Liver (tissue), 9 donors: Measurements from ENCODE around the gene DNAH1. TPM values are rescaled to one million over a fixed set of nuclear protein-coding genes. Genes with fewer than 3 reads are reported as not detected.

Experiments used
- DNase-seq: peaks from one replicate; pipeline ENCODE4 v3.0.0-alpha.2; 2017; ENCODE audit warnings: low spot score
- H3K27ac ChIP-seq, 2 donors: one replicate each; pipeline ENCODE4 v1.7.0; 2013; ENCODE audit warnings: inconsistent platforms in 2 of 2, low read length in 2 of 2, control low read depth in 1 of 2, low read depth in 1 of 2, mild to moderate bottlenecking in 1 of 2
- H3K27me3 ChIP-seq, 4 donors: one replicate each; pipeline versions ENCODE4 v1.6.1 to v1.7.0; 2013; ENCODE audit warnings: low read length in 3 of 4, inconsistent platforms in 1 of 4, mild to moderate bottlenecking in 1 of 4, moderate library complexity in 1 of 4; ENCODE audit not compliant: control insufficient read depth in 4 of 4, insufficient read depth in 4 of 4
- H3K36me3 ChIP-seq, 4 donors: one replicate each; pipeline versions ENCODE4 v1.6.1 to v1.7.0; 2013; ENCODE audit warnings: low read length in 3 of 4, mild to moderate bottlenecking in 3 of 4, low read depth in 1 of 4, moderate library complexity in 1 of 4; ENCODE audit not compliant: control insufficient read depth in 4 of 4, insufficient read depth in 3 of 4
- H3K4me1 ChIP-seq, 4 donors: one replicate each; pipeline versions ENCODE4 v1.6.1 to v1.7.0; 2013; ENCODE audit warnings: low read length in 3 of 4, mild to moderate bottlenecking in 3 of 4, moderate library complexity in 1 of 4; ENCODE audit not compliant: control insufficient read depth in 4 of 4, insufficient read depth in 4 of 4
- H3K4me3 ChIP-seq, 3 donors: one replicate each; pipeline versions ENCODE4 v1.6.1 to v1.7.0; 2013; ENCODE audit warnings: low read length in 3 of 3, control low read depth in 1 of 3, low read depth in 1 of 3, mild to moderate bottlenecking in 1 of 3
- H3K9ac ChIP-seq, 2 donors: one replicate each; pipeline ENCODE4 v1.7.0; 2013; ENCODE audit warnings: low read length in 2 of 2, mild to moderate bottlenecking in 2 of 2, moderate library complexity in 2 of 2, control low read depth in 1 of 2, low read depth in 1 of 2
- H3K9me3 ChIP-seq, 4 donors: one replicate each; pipeline versions ENCODE4 v1.6.1 to v1.7.0; 2013; ENCODE audit warnings: low read length in 3 of 4; ENCODE audit not compliant: control insufficient read depth in 4 of 4
- ATF3 ChIP-seq: IDR thresholded peaks from 2 replicates; pipeline ENCODE4 v1.6.1; 2016; ENCODE audit warnings: antibody characterized with exemption
- EGR1 ChIP-seq, 2 donors: IDR thresholded peaks; 2 replicates each; pipeline ENCODE4 v1.6.1; 2016 to 2018; ENCODE audit warnings: antibody characterized with exemption in 2 of 2, low read depth in 2 of 2
- FOXA2 ChIP-seq: IDR thresholded peaks from 2 replicates; pipeline ENCODE4 v1.6.1; 2016; ENCODE audit warnings: antibody characterized with exemption
- HNF4A ChIP-seq, 2 donors: conservative IDR thresholded peaks; 2 replicates each; pipeline ENCODE4 v1.6.1; 2016; ENCODE audit warnings: antibody characterized with exemption in 2 of 2, mild to moderate bottlenecking in 2 of 2
- HNF4G ChIP-seq: IDR thresholded peaks from 2 replicates; pipeline ENCODE4 v1.6.1; 2016; ENCODE audit warnings: antibody characterized with exemption
- JUND ChIP-seq, 2 donors: IDR thresholded peaks; 2 replicates each; pipeline ENCODE4 v1.6.1; 2016; ENCODE audit warnings: antibody characterized with exemption in 2 of 2
- RXRA ChIP-seq, 2 donors: IDR thresholded peaks; 2 replicates each; pipeline ENCODE4 v1.6.1; 2017 to 2018; ENCODE audit warnings: antibody characterized with exemption in 2 of 2, mild to moderate bottlenecking in 1 of 2
- SP1 ChIP-seq: IDR thresholded peaks from 2 replicates; pipeline ENCODE4 v1.6.1; 2018; ENCODE audit warnings: antibody characterized with exemption, mild to moderate bottlenecking
- TAF1 ChIP-seq: conservative IDR thresholded peaks from 2 replicates; pipeline ENCODE4 v1.6.1; 2016; ENCODE audit warnings: antibody characterized with exemption, mild to moderate bottlenecking
- YY1 ChIP-seq: IDR thresholded peaks from 2 replicates; pipeline ENCODE4 v1.6.1; 2016; ENCODE audit warnings: antibody characterized with exemption, mild to moderate bottlenecking
- ZBTB33 ChIP-seq: IDR thresholded peaks from 2 replicates; pipeline ENCODE4 v1.6.1; 2016; ENCODE audit warnings: antibody characterized with exemption
- WGBS: extraction: QIAGEN DNeasy Blood & Tissue Kit; methylation state at CpG from one replicate; pipeline ENCODE4 v1.1.7; 2013; 5-methylcytosine and 5-hydroxymethylcytosine counted together
- polyA plus RNA-seq, 2 donors: library from polyadenylated mRNA; stranded (reverse) in 1 of 2; unstranded in 1 of 2; fragments of 200-250 nt in 1 of 2; fragments of >200 nt in 1 of 2; fragmentation: Nextera tagmentation in 1 of 2; extraction: Ambion mirVana in 1 of 2; gene quantifications; one replicate each; pipeline versions ENCODE4 v1.2.1 to v1.2.3, GENCODE V29; 2013 to 2015
- total RNA-seq, 2 donors: library from RNA; depleted of rRNA; stranded (reverse); fragments of >200 nt; gene quantifications; one replicate each; pipeline ENCODE4 v1.2.3, GENCODE V29; 2014
- TF ChIP-seq, protein P1 (sequence below): IDR thresholded peaks from 2 replicates; pipeline ENCODE4 v1.6.1; 2016; ENCODE audit warnings: antibody characterized with exemption
- TF ChIP-seq, protein P2 (sequence below): IDR thresholded peaks from 2 replicates; pipeline ENCODE4 v1.6.1; 2016; ENCODE audit warnings: antibody characterized with exemption, mild to moderate bottlenecking
- donor health status: healthy.
- donor health status: healthy.
- donor health status: healthy.
- donor health status: healthy.
- donor health status: healthy.

The DNAH1 gene
- total and polyA plus RNA-seq, 4 donors: 1.5 to 6.0 (median 2.5) TPM

GRCh38 chr3:52391096-52391495 is 75.0 kb downstream of the DNAH1 start (continued):
- TF ChIP-seq HNF4G (no peak), ZBTB33 (no peak), RXRA (IDR thresholded peaks at IDR 0.05) (no peak), HNF4A (conservative IDR thresholded peaks at IDR 0.05) (no peak), SP1 (no peak), ATF3 (no peak), FOXA2 (no peak), TAF1 (no peak)
- TF ChIP-seq, protein P1, sequence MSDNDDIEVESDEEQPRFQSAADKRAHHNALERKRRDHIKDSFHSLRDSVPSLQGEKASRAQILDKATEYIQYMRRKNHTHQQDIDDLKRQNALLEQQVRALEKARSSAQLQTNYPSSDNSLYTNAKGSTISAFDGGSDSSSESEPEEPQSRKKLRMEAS: no peak

GRCh38 chr3:52392216-52392930 is 76.3 kb downstream of the DNAH1 start:
- peaks cover 6 to 68% (median 22%) of the 10 kb centered on the region in 4 donors for H3K36me3 ChIP-seq
- no peak for DNase-seq

More at GRCh38 chr3:52392216-52392930, 76.3 kb downstream of the DNAH1 start:
- H3K9ac ChIP-seq: no peak overlapping the region
- no peaks in the 10 kb centered on the region for H3K4me1 ChIP-seq
- no peaks in the 10 kb centered on the region for H3K27me3 ChIP-seq
- WGBS: 90% methylated on average over 16 of the region's 16 CpGs
- TF ChIP-seq YY1: no peak
- no peak for TF ChIP-seq ZBTB33
- TF ChIP-seq HNF4G: no peak
- TF ChIP-seq, protein P2, sequence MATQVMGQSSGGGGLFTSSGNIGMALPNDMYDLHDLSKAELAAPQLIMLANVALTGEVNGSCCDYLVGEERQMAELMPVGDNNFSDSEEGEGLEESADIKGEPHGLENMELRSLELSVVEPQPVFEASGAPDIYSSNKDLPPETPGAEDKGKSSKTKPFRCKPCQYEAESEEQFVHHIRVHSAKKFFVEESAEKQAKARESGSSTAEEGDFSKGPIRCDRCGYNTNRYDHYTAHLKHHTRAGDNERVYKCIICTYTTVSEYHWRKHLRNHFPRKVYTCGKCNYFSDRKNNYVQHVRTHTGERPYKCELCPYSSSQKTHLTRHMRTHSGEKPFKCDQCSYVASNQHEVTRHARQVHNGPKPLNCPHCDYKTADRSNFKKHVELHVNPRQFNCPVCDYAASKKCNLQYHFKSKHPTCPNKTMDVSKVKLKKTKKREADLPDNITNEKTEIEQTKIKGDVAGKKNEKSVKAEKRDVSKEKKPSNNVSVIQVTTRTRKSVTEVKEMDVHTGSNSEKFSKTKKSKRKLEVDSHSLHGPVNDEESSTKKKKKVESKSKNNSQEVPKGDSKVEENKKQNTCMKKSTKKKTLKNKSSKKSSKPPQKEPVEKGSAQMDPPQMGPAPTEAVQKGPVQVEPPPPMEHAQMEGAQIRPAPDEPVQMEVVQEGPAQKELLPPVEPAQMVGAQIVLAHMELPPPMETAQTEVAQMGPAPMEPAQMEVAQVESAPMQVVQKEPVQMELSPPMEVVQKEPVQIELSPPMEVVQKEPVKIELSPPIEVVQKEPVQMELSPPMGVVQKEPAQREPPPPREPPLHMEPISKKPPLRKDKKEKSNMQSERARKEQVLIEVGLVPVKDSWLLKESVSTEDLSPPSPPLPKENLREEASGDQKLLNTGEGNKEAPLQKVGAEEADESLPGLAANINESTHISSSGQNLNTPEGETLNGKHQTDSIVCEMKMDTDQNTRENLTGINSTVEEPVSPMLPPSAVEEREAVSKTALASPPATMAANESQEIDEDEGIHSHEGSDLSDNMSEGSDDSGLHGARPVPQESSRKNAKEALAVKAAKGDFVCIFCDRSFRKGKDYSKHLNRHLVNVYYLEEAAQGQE: no peak
- TF ChIP-seq HNF4A (conservative IDR thresholded peaks at IDR 0.05): no peak
- TF ChIP-seq FOXA2: no peak
- no peak for TF ChIP-seq RXRA (IDR thresholded peaks at IDR 0.05)
- no peak for TF ChIP-seq EGR1 (IDR thresholded peaks at IDR 0.05; ENCODE audit: low read depth in 2 of 2)
- TF ChIP-seq JUND (IDR thresholded peaks at IDR 0.05): no peak
- no peak for TF ChIP-seq SP1
- no peaks in the 10 kb centered on the region for H3K9me3 ChIP-seq
- no peak overlapping the region for H3K27ac ChIP-seq
- H3K4me3 ChIP-seq: no peak overlapping the region
